Raji (cell line): ENCODE results near the gene MRPS25.

Experiments
- POLR2A ChIP-seq: IDR thresholded peaks from 2 replicates; pipeline ENCODE4 v1.6.1; 2011; ENCODE audit warnings: low read depth, low read length, control low read depth; ENCODE audit not compliant: insufficient read depth

Gene MRPS25

DNA sequence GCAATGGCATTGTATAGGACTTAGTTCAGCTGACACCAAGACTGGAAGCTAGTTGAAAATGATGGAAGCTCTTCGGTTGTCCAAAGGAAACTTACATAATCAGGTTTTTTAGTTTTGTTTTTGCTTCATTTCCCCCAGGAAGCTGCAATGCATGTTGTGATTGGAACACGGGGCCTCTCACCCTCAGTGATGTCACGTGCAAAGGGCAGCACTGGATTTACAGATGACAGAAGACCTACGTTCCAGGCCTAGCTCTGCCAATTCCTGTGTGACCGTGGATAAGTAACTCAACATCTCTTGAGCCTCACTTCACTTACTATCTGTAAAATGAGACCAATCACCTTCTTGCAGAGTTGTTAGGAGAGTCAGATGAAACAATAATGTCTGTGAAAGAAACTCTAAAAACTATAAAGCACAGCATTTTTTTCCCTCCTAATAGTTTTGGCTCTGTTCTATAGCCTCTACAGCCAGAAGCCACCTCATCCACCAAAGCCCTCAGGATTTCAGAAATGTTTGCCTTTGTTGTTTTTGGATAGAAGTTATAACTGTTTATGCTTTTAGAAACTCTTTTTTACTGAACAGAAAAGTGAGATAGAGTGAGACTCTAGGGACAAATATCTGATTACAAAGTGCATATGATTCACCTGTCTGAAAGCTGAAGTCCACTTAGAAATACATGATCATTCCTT lies 29.2 kb upstream of the MRPS25 start:
- TF ChIP-seq POLR2A, result no peak

DNA sequence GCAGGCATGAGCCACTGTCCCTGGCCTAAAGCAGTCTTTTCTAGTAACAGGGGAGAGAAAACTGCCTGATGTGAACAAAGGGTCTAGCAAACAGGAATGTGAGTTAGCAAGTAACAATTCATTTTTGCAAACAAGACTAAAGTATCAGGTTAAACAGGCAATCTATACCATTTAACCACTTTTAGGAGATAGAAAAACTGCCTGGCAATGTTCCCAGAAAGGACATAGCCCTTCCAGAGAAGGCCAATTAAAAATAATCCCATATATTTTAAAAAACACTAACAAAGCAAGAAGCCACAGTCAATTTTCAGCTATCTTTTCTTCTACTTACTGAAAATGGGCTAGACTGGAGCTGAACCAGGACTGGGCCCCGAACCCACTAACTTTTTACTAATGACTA lies 27.6 kb upstream of the MRPS25 start:
- TF ChIP-seq POLR2A, result no peak

DNA sequence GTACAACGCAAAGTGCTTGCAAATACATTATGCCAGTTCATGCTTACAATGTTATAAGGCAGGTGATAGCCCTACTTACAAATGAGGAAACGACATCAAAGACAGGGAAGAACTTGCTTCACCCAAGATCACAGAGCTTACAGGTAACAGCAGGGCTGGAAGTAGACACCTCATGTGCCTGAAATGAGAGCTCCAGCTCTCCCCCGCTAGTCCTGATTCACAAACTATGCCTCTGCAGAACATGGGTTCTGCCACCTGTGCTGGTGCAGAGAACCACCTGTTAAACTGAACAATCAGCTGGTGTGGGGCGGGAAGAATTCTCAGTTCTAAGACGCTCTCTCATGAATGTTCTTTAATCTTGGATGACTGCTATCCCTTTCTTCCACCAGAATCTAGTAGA lies 26.5 kb upstream of the MRPS25 start:
- TF ChIP-seq POLR2A, result no peak

DNA sequence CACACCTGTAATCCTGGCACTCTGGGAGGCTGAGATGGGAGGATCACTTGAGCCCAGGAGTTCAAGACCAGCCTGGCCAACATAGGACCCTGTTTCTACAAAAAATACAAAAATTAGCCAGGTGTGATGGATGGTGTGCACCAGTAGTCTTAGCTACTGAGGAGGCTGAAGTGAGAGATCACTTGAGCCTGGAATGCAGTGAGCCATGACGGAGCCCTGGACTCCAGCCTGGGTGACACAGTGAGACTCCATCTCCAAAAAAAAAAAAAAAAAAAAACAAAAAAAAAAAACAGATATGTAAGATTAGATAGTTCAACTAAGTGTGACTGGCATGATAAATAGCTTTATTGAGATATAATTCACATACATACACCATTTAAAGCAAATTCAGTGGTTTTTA lies 24.1 kb upstream of the MRPS25 start:
- no peak for TF ChIP-seq POLR2A

DNA sequence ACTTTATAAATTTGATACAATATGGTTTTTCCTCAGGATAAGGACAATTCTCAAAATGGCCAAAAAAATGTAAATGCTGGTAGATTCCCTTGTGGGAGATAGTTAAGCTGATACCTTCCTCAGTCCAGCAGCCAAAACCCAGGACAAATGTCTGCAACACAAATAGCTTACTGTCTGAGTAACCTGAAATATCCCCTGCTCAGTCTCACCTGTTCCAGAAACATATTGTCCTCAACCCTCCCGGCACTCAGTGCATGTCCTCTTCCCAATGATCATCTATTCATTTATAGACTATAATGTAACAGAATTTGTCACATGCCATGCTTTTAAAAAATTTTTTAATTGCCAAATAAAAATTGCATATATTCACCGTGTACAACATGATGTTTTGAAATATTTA lies 21.6 kb upstream of the MRPS25 start:
- TF ChIP-seq POLR2A, result no peak

DNA sequence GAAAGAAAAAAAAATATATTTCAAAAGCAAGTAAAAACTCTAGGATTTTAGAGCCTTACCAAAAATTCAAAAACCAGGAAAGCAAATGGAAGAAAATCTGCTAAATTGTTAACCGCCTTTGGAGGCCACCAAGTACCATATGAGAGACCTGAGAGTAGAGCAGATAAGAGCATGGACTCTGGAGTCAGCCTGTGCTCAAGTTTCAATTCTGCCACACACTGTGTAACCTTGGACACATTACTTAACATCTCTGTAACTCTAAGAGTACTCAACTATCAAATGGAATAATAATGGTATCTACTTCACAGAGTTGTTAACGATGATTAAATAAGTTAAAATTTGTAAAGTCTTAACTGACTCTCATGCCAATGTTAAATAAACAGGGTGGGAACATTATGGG lies 21.1 kb upstream of the MRPS25 start:
- no peak for TF ChIP-seq POLR2A

DNA sequence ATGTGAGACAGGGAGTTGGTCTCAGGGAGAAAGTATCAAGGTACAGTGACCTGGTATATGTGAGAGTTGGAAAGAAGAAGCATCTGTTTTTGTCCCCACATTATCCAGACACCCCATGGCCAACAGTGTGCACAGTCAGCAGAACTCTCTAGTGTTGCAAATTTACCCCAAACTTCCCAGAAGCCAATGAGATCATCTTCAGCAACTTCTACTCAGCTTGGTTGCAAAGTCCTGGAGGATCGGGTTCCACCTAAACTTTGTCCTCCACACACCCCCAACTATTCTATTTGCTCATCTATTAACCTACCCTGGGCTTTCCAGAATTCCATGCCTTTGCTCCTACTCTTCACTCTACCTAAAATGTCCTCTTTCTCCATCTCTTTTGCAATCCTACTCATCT lies 18.1 kb upstream of the MRPS25 start:
- no peak for TF ChIP-seq POLR2A

DNA sequence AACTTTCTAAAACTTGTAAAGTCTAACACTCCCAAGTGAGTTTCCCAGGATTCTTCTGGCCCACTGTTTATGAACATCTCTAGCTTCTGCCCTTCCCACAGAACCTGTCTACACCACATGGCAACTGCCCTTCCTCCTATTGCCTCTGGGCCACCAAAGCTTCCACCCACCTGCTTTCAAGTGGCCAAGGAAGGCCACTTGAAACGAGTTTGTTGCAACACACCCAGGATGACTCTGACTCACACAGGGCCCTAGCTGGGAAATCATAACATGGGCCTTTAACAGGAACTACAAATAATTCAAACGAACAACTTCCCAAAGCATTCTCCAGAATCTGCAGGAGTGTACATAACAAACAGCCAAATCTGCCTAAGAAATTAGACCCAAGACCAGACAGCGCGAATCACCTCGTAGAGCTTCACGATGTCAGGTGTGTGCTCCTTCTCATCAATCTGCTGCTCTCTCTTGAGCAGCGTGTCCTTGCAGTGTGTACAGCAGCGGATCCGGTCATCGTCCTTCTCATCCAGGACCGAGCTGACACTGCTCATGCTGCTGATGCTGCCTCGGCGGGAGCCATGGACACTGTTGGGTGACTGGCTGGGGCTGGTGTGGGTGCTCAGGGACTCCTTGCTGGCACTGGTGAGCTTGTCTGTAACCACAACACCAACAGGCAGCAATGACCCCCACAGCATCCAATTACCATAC lies 17.0 kb upstream of the MRPS25 start:
- TF ChIP-seq POLR2A, result no peak

DNA sequence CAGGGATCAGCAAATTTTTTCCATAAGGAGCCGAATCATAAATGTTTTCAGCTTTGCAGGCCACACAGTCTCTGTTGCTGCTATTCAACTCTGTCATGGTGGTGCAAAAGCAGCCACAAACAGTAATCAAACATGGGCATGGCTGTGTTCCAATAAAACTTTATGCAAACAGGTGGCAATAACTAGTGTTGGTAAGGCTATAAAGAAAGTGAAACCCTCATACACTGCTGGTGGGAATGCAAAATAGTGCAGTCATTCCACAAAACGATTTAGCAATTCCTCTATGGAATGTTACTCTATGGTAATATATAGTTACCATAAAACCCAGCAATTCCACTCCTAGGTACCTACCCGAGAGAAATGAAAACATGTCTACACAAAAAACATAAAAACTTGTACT lies 14.0 kb upstream of the MRPS25 start:
- TF ChIP-seq POLR2A, result no peak

DNA sequence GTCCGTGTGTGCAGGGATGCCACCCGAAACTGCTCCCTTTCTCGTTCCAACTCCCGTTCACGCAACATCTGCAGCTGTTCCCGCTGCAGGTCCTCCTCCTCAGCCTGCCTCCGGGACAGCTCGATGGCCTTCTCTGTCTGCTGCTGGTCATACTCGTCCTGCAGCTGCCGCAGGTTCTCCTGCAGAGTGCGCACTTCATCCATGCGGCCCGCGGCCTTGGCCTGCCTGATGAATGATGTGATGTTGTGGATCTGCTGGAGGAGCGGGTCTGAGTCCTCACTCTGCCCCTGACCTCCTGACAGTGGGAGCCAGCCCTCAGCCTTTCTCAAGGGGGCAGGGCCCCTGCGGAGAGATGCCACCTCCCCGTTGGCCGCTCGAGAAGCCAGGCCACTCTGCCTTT lies 9.4 kb upstream of the MRPS25 start:
- no peak for TF ChIP-seq POLR2A

DNA sequence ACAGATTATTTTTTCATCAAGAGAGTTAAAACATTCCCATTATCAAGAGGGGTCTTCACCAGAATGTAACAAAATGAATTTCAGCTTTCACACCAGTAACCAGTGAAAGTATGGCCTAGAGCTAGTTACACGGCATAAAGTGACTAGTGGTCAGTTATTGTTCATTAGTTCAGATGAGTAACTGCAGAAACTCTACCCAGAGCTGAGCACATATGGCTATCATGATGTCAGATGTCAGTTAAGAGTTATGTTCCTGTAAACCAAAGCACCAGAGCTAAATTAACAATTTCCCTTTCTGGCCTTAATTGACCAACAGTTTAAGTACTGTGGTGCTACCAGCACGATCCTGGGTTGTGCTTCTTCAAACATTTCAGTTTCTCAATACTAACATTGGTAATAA lies 6.6 kb upstream of the MRPS25 start:
- TF ChIP-seq POLR2A, result no peak

DNA sequence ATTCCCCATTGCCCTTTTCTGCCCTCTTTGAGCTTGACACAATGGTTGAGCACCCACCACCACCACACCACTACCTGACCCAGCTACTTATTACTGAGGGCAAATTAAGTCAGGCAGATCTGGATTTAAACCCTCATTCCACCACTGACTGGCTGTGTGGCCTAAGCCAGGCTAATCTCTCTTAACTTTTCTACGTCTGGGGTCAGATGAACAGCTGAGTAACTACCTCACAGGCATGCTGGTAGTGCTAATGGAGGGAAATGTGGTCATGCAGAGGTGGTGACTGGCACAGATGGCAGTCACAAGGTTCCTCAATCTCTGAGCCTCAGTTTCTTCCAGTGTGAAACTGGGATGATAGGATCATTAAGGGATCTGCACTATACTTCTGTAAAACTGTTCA lies 4.3 kb upstream of the MRPS25 start:
- TF ChIP-seq POLR2A, result no peak

DNA sequence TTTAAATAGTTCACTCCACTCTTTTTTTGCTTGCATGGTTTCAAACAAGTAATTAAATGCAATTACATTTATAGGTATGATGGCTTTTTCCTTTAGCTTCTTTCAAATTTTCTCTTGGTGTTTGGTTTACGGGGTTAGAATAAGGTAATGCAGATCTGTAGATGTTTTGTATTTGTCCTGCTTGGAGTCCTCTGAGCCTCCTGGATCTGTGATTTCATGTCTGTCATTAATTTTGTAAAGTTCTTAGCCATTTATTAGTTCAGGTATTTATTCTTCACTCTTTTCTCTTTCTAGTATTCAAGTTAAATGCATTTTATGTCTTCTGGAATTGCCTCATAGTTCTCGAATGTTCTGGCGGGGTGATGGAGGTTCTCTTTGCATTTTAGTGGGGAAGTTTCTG lies 1.4 kb upstream of the MRPS25 start:
- TF ChIP-seq POLR2A, result no peak

DNA sequence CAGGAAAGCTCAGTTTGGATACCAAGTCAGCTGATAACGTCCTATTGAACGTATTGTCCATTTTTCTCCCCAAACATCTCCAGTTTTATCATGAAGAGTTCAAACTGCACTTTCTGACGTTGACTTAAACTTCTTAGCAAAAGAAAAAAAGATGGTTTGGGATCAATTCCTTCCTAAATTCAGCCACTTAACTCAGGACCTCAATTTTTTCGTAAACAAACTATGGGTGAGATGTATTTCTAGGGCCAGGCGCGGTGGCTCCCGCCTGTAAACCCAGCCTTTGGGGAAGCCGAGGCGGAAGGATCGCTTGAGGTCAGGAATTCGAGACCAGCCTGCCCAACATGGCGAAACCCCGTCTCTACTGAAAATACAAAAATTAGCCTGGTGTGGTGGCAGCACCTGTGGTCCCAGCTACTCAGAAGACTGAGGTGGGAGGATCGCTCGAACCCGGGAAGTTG lies 464 bp upstream of the MRPS25 start:
- no peak for TF ChIP-seq POLR2A

DNA sequence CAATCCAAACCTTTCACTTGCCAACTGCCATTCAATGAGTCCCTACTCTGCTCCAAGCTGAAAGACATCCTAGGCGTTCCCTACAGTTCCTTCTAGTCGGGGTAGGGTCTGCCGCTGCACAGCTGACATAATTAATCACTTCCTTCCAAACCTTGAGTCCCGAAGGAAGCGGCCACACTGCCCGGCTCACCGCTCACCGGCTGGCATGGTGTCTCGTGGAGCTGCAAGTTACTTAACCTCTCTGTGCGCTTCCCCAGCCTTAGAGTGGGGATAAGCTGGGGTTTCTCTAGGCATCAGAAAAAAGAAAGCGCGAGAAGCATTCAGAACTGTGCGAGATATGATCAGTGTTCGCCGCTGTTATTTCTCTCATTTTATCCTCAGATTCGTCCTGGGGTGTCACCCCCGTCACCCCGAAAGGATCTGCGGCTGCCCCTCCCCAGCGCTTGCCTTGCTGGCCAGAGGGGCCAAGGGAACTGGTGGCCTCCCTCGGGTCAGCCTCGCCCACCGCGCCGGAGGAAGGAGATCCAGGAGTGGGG lies 748 bp downstream of the MRPS25 start:
- no peak for TF ChIP-seq POLR2A

DNA sequence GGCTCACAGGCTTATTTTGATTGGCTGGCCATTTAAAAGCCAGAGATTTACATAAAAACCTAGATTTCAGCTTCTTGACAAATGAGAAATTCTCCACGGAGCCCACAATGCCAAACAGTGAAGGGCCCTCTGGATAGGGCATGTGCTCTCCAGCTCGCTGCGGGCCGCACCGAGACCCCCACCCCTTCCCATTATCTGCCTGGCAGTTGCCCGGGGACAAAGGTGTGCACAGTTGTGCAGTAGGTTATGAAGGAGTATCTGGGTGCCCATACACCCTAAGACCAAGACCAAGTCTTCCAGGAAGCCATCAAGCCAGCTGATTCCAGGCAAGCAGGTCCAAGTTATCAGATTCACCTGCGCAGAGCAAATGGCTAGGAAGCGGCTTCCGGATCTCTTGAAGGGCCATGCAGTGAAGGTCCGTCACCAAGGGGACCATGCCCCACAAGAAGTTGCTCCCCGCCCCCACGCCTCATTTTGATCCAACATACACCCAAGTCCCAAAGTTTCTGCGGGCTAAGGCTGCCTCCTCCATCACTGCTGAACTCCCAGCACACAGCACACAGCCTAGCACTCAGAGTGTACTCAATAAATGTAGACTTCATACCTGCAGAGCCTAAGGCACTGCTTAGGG lies 1.3 kb downstream of the MRPS25 start:
- no peak for TF ChIP-seq POLR2A
